OCI-LY7 (cell line): ENCODE results near the gene POU4F1. TPM values are rescaled to one million over a fixed set of nuclear protein-coding genes. Genes with fewer than 3 reads are reported as not detected.

Experiments used
- BruUV-seq: library from RNA; stranded (reverse); fragments of 400-500 nt; replicated peaks from 2 replicates; lab custom pipeline; 2021; lab: Mats Ljungman, UMichigan
- CTCF ChIA-PET: fragments of 300-600 bp; sonication (Branson Sonifier 250); formaldehyde crosslinking; loops from one replicate; lab custom pipeline; 2022; ENCODE audit warnings: antibody characterized with exemption; ENCODE audit not compliant: unreplicated experiment; lab: Charles Lee
- POLR2A ChIA-PET: fragments of 300-600 bp; sonication (Branson Sonifier 250); formaldehyde crosslinking; loops from one replicate; lab custom pipeline; 2022; ENCODE audit warnings: antibody characterized with exemption; lab: Charles Lee
- DNase-seq: peaks from one replicate; pipeline ENCODE4 v3.0.0-alpha.2; 2015; ENCODE audit warnings: low spot score
- H2AFZ ChIP-seq: fragments of 200-600 bp; sonication (generic), shearing (Covaris generic); 2 replicates; pipeline ENCODE4 v1.6.1; 2014; ENCODE audit warnings: mild to moderate bottlenecking, antibody characterized with exemption, low read length, moderate library complexity
- H3K27ac ChIP-seq: fragments of 200-600 bp; sonication (generic); 2 replicates; pipeline ENCODE4 v1.5.1; 2014; ENCODE audit warnings: mixed run types, low read depth, mild to moderate bottlenecking, moderate library complexity, low read length, inconsistent platforms; ENCODE audit not compliant: poor library complexity, severe bottlenecking
- H3K36me3 ChIP-seq: fragments of 200-600 bp; sonication (generic); 2 replicates; pipeline ENCODE4 v1.6.1; 2014; ENCODE audit warnings: mild to moderate bottlenecking, antibody characterized with exemption, low read length, moderate library complexity, mixed read lengths; ENCODE audit not compliant: insufficient read depth
- H3K4me1 ChIP-seq: fragments of 200-600 bp; sonication (generic); 2 replicates; pipeline ENCODE4 v1.5.1; 2014; ENCODE audit warnings: mild to moderate bottlenecking, low read length; ENCODE audit not compliant: insufficient read depth, poor library complexity, severe bottlenecking
- H3K4me2 ChIP-seq: fragments of 200-600 bp; sonication (generic); 2 replicates; pipeline ENCODE4 v1.6.1; 2014; ENCODE audit warnings: mild to moderate bottlenecking, low read length
- H3K4me3 ChIP-seq: fragments of 200-600 bp; sonication (generic); 2 replicates; pipeline ENCODE4 v1.5.1; 2014; ENCODE audit warnings: mild to moderate bottlenecking, low read depth, low read length; ENCODE audit not compliant: poor library complexity, severe bottlenecking
- H3K79me2 ChIP-seq: fragments of 200-600 bp; sonication (generic); 2 replicates; pipeline ENCODE4 v1.6.1; 2016; ENCODE audit warnings: low read depth, mild to moderate bottlenecking, low read length, moderate library complexity, mixed read lengths; ENCODE audit not compliant: insufficient read depth
- H3K9me2 ChIP-seq: fragments of 200-600 bp; sonication (generic); 2 replicates; pipeline ENCODE4 v1.6.1; 2016; ENCODE audit warnings: mild to moderate bottlenecking, low read length, mixed read lengths; ENCODE audit not compliant: insufficient read depth
- H3K9me3 ChIP-seq: fragments of 200-600 bp; sonication (generic); 2 replicates; pipeline ENCODE4 v1.6.1; 2014; ENCODE audit warnings: mild to moderate bottlenecking, mixed run types, low read length, mixed read lengths
- H4K20me1 ChIP-seq: fragments of 200-600 bp; sonication (generic); 2 replicates; pipeline ENCODE4 v1.6.1; 2014; ENCODE audit warnings: mild to moderate bottlenecking, antibody characterized with exemption, low read length, moderate library complexity, mixed read lengths; ENCODE audit not compliant: insufficient read depth
- CTCF ChIP-seq: fragments of 200-600 bp; sonication (generic); conservative IDR thresholded peaks from 2 replicates; pipeline ENCODE4 v1.5.1; 2014; ENCODE audit warnings: mild to moderate bottlenecking, antibody characterized with exemption, low read length, moderate library complexity, mixed read lengths
- EZH2phosphoT487 ChIP-seq: fragments of 200-600 bp; sonication (generic); IDR thresholded peaks from 2 replicates; pipeline ENCODE4 v1.6.1; 2018; ENCODE audit warnings: low read depth, borderline replicate concordance, mild to moderate bottlenecking, mixed run types, antibody characterized with exemption, low read length, moderate library complexity, mixed read lengths
- intact Hi-C: fragments of 100-400 bp; cut with micrococcal nuclease; formaldehyde crosslinking; loops from one replicate; pipeline ENCODE4 v1.10.0; 2022; ENCODE audit not compliant: unreplicated experiment
- total RNA-seq, 2 experiments: library from RNA; depleted of rRNA in 1 of 2; stranded (reverse); fragments of >200 nt in 1 of 2; shearing (Covaris generic) in 1 of 2; gene quantifications; 2 replicates each; pipeline ENCODE4 v1.2.3, GENCODE V29; 2014 to 2022

POU4F1 gene
- total RNA-seq, 2 experiments from 2014 or later, result 4.5 to 7.3 TPM

DNA sequence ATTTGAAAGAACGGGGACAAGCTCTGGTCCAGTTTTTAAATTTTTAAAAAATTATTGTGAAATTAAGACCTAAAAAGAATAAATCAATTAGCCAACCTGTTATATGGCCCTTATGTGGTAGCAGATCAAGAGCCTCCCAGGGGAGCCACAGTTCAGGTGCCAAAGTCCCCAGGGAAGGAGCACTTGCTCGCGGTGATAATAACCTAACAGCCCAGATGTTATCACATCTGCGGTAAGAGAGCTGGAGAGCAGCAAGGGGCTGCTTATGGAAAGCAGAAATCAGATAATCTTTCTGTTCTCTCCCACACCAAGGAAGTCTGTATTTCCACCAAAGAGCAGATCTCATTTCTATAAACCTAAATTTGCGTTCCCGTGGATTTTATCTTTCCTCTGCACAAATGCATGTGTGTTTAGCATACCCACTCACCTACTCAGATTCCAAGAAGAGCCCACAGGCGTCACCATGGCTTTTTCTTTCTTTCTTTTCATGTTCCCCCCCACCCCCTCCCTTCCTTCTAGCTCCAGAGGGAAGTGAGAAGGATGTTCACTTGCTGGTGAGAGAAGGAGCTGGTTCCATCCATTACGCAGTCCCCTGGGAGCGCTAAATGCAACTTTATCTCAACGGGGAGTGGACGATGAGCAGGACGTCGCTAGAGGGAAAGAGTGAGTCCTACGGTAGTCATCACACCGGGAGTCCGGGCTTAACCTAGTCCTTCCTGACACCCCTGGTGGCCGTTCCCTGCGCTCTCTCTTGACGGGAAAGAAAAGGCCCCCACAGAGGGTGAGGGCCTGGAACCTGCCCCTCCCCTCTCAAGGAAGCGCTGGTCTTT, 1.6 kb upstream of the POU4F1 start:
- no TSS peak for BruUV-seq
- Histone ChIP-seq H3K4me2 (peak overlapping the region; percentile 81), H3K4me1 (peaks cover 37% of the 10 kb centered on the region), H3K9me3 (no peaks in the 10 kb centered on the region), H2AFZ (no peak overlapping the region), H3K4me3 (peak overlapping the region; percentile 79), H3K9me2 (no peaks in the 10 kb centered on the region), H3K36me3 (no peaks in the 10 kb centered on the region), H3K79me2 (no peaks in the 10 kb centered on the region), H4K20me1 (peaks cover 3% of the 10 kb centered on the region; the same call in 1 of the 2 replicates), H3K27ac (no peak overlapping the region)
- ChIA-PET CTCF (no interaction called here), POLR2A (interaction anchor here (0.5 to 1.6 kb wide), 6 partner anchors 13 to 464 kb away, joined by 3 to 6 read pairs (median 4); no protein-coding TSS in a partner anchor)
- peak; percentile 84 for DNase-seq
- no peak for TF ChIP-seq EZH2phosphoT487
- TF ChIP-seq CTCF, result no peak
- intact Hi-C loops, result loop anchor here (5.0 kb wide), 1 partner anchor 52 kb away; the partner anchor contains the start of gene OBI1

DNA sequence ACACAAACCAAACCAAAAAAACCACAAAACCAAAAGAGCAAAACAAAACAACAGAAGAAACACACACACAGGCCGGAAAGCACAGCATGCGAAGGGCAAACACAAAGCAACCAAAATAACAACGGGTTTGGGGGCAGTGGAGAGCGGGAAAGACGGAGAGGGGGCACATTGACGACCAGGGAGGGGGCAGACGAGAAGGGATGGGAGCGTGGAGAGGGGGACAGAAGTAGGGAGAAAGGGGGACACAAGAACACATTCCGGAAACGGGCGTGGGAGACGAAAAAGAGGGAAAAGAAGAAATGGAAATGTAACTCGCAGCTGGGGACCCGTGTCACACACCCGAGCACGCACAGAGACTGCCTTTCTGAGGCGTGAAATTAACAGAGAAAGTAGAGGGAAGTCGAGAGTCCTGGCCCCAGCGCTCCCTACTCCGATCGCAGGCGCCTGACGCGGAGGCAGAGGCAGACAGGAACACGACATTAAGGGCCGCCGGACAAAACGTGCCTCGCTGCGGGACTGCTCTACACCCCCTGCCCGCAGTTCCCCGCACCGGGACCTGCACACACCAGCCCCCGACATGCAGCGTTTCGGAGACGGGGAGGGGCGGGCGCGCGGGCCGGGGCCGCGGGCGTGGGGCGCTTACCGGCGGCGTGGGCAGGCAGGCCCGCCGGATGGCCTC, 652 bp downstream of the POU4F1 start:
- CTCF ChIA-PET, result no interaction called here
- peaks cover 34% of the 10 kb centered on the region for H3K4me1 ChIP-seq
- peak; percentile 23 for DNase-seq
- no peaks in the 10 kb centered on the region for H3K9me2 ChIP-seq
- H3K79me2 ChIP-seq, result no peaks in the 10 kb centered on the region
- BruUV-seq, result no TSS peak
- intact Hi-C loops, result loop anchor here (5.0 kb wide), 1 partner anchor 55 kb away; the partner anchor contains the start of gene OBI1
- H4K20me1 ChIP-seq, result no peaks in the 10 kb centered on the region; the same call in 1 of the 2 replicates
- H3K36me3 ChIP-seq, result no peaks in the 10 kb centered on the region
- H3K4me2 ChIP-seq, result peak overlapping the region; percentile 81
- peak overlapping the region; percentile 67 for H2AFZ ChIP-seq
- no peak for TF ChIP-seq EZH2phosphoT487
- TF ChIP-seq CTCF, result no peak
- H3K4me3 ChIP-seq, result peak overlapping the region; percentile 79
- H3K9me3 ChIP-seq, result no peaks in the 10 kb centered on the region
- POLR2A ChIA-PET, result no interaction called here
- H3K27ac ChIP-seq, result no peak overlapping the region
